ENCODE results near the gene MRPL36. TPM values are rescaled to one million over a fixed set of nuclear protein-coding genes. Genes with fewer than 3 reads are reported as not detected.

The MRPL36 gene
- total RNA-seq, 1 experiment from 2014 or later = 248 TPM

GRCh38 chr5:1781726-1782384 lies 17.8 kb downstream of the MRPL36 start:
- no peaks in the 10 kb centered on the region for H3K27me3 ChIP-seq
- no peaks in the 10 kb centered on the region for H3K9me3 ChIP-seq
- H3K4me3 ChIP-seq = no peak overlapping the region
- H3K36me3 ChIP-seq = no peaks in the 10 kb centered on the region
- DNase-seq = no peak

GRCh38 chr5:1781107-1781506 lies 18.5 kb downstream of the MRPL36 start:
- Histone ChIP-seq H3K27me3 (no peaks in the 10 kb centered on the region), H3K9me3 (no peaks in the 10 kb centered on the region), H3K4me3 (no peak overlapping the region), H3K36me3 (no peaks in the 10 kb centered on the region)
- no peak for DNase-seq

GRCh38 chr5:1780614-1780930 lies 19.1 kb downstream of the MRPL36 start:
- no peaks in the 10 kb centered on the region for H3K36me3 ChIP-seq
- DNase-seq = no peak
- H3K27me3 ChIP-seq = no peaks in the 10 kb centered on the region
- H3K4me3 ChIP-seq = no peak overlapping the region
- H3K9me3 ChIP-seq = no peaks in the 10 kb centered on the region

GRCh38 chr5:1779782-1780613 lies 19.6 kb downstream of the MRPL36 start:
- H3K27me3 ChIP-seq = no peaks in the 10 kb centered on the region
- no peak overlapping the region for H3K4me3 ChIP-seq
- H3K9me3 ChIP-seq = no peaks in the 10 kb centered on the region
- no peaks in the 10 kb centered on the region for H3K36me3 ChIP-seq
- DNase-seq = no peak

- Histone ChIP-seq H3K36me3 (no peaks in the 10 kb centered on the region), H3K4me3 (no peak overlapping the region), H3K27me3 (no peaks in the 10 kb centered on the region), H3K9me3 (no peaks in the 10 kb centered on the region)
- no peak for DNase-seq
Measured at GRCh38 chr5:1779021-1779680, 20.5 kb downstream of the MRPL36 start.

GRCh38 chr5:1778138-1779020 lies 21.3 kb downstream of the MRPL36 start:
- Histone ChIP-seq H3K36me3 (no peaks in the 10 kb centered on the region), H3K9me3 (no peaks in the 10 kb centered on the region), H3K4me3 (no peak overlapping the region), H3K27me3 (no peaks in the 10 kb centered on the region)
- DNase-seq = no peak

- no peaks in the 10 kb centered on the region for H3K9me3 ChIP-seq
- H3K27me3 ChIP-seq = no peaks in the 10 kb centered on the region
- H3K36me3 ChIP-seq = no peaks in the 10 kb centered on the region
- H3K4me3 ChIP-seq = no peak overlapping the region
- no peak for DNase-seq
Measured at GRCh38 chr5:1777281-1778137, 22.1 kb downstream of the MRPL36 start.

GRCh38 chr5:1776831-1777230 lies 22.8 kb downstream of the MRPL36 start:
- no peak for DNase-seq
- Histone ChIP-seq H3K27me3 (no peaks in the 10 kb centered on the region), H3K4me3 (no peak overlapping the region), H3K36me3 (no peaks in the 10 kb centered on the region), H3K9me3 (no peaks in the 10 kb centered on the region)

- no peaks in the 10 kb centered on the region for H3K9me3 ChIP-seq
- DNase-seq = no peak
- H3K36me3 ChIP-seq = no peaks in the 10 kb centered on the region
Measured at GRCh38 chr5:1772634-1773033, 27.0 kb downstream of the MRPL36 start.

GRCh38 chr5:1771149-1772065 lies 28.2 kb downstream of the MRPL36 start:
- H3K36me3 ChIP-seq = no peaks in the 10 kb centered on the region
- no peak for DNase-seq
- no peak overlapping the region for H3K4me3 ChIP-seq
- no peaks in the 10 kb centered on the region for H3K27me3 ChIP-seq
- no peaks in the 10 kb centered on the region for H3K9me3 ChIP-seq

More at GRCh38 chr5:1772634-1773033, 27.0 kb downstream of the MRPL36 start:
- no peaks in the 10 kb centered on the region for H3K27me3 ChIP-seq
- no peak overlapping the region for H3K4me3 ChIP-seq

- H3K27me3 ChIP-seq = no peaks in the 10 kb centered on the region
- no peaks in the 10 kb centered on the region for H3K36me3 ChIP-seq
- DNase-seq = no peak
- no peaks in the 10 kb centered on the region for H3K9me3 ChIP-seq
- H3K4me3 ChIP-seq = no peak overlapping the region
Measured at GRCh38 chr5:1770443-1770802, 29.2 kb downstream of the MRPL36 start.

- Histone ChIP-seq H3K9me3 (no peaks in the 10 kb centered on the region), H3K4me3 (no peak overlapping the region), H3K27me3 (no peaks in the 10 kb centered on the region), H3K36me3 (no peaks in the 10 kb centered on the region)
- no peak for DNase-seq
Measured at GRCh38 chr5:1769752-1770442, 29.7 kb downstream of the MRPL36 start.

- Histone ChIP-seq H3K27me3 (no peaks in the 10 kb centered on the region), H3K4me3 (no peak overlapping the region), H3K9me3 (no peaks in the 10 kb centered on the region), H3K36me3 (no peaks in the 10 kb centered on the region)
- DNase-seq = no peak
Measured at GRCh38 chr5:1769017-1769640, 30.5 kb downstream of the MRPL36 start.

- no peaks in the 10 kb centered on the region for H3K36me3 ChIP-seq
- DNase-seq = no peak
- H3K27me3 ChIP-seq = no peaks in the 10 kb centered on the region
- H3K9me3 ChIP-seq = no peaks in the 10 kb centered on the region
- no peak overlapping the region for H3K4me3 ChIP-seq
Measured at GRCh38 chr5:1768283-1769000, 31.2 kb downstream of the MRPL36 start.

Data from MG63 (cell line).